ENCODE measurements around the gene FLT3. TPM values are rescaled to one million over a fixed set of nuclear protein-coding genes. Genes with fewer than 3 reads are reported as not detected.
"Not testable (repeated sequence)": the region's sequence is repeated elsewhere in the genome, so short reads cannot be mapped to it uniquely, and the experiment has no call there.

Gene FLT3
- total and polyA plus RNA-seq, 2 of the 13 experiments (the other 11 are each of a cell fraction or from before 2014, with no cell fraction given) = not detected

DNA sequence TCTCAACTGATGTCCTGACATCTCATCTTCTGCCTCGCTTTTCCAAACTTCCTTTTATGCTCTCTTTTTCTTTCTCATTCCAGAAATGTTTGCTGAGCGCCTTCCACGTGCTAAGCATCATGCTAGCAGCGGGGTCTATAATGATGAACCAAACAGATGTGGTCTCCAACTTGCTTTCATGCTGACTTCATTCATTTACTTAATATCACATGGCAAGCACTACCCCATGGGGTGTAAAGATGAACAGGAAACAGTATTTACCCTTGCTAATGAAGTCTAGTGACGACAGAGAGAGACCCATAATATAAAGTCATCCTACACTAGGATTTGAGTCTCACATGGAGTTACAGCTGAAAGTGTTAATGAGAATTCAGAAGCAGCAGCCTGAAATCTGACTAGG lies 90.3 kb downstream of the FLT3 start:
- intact Hi-C loops (cut with micrococcal nuclease; ENCODE audit: unreplicated experiment) = no loop called here
- DNase-seq (ENCODE audit: low spot score) = no peak

GRCh38 chr13:28005016-28005415 lies 95.4 kb downstream of the FLT3 start:
- H3K27ac ChIP-seq (ENCODE audit: extremely low read length, insufficient read depth, low read length); H3K4me2 ChIP-seq (ENCODE audit: low read depth, low read length); H3K36me3 ChIP-seq (replicated peaks in 1 of 2; ENCODE audit: control insufficient read depth in 1 of 2, insufficient read depth in 2 of 2, low read length in 2 of 2); H3K4me3 ChIP-seq (replicated peaks in 1 of 3; ENCODE audit: insufficient read depth in 1 of 3, low read depth in 2 of 3, low read length in 3 of 3); FAIRE-seq; H3K4me1 ChIP-seq (ENCODE audit: insufficient read depth, low read length); H4K20me1 ChIP-seq (ENCODE audit: insufficient read depth, low read length); DNase-seq (ENCODE audit: low spot score); POLR2A ChIA-PET; ATAC-seq; intact Hi-C loops (cut with micrococcal nuclease; ENCODE audit: unreplicated experiment); H2AFZ ChIP-seq (ENCODE audit: low read length); BruUV-seq (replicated peaks); H3K27me3 ChIP-seq (ENCODE audit: control insufficient read depth in 1 of 2, insufficient read depth in 2 of 2, low read length in 2 of 2); H3K9me3 ChIP-seq (ENCODE audit: low read length); H3K79me2 ChIP-seq (ENCODE audit: insufficient read depth, low read length); in situ Hi-C loops (cut with HindIII; ENCODE audit: extremely low pct_ligation_motif_present, low pct_unique_long_range_greater_than_20kb); H3K9ac ChIP-seq (ENCODE audit: insufficient read depth, low read depth, low read length); CTCF ChIA-PET (ENCODE audit: low intra/inter-chr PET ratio, low total read pairs): not testable (repeated sequence)
- 67% methylated on average over 8 of the region's 13 CpGs for WGBS (ENCODE audit: low lambda C conversion rate)

More for the DNA sequence above, 90.3 kb downstream of the FLT3 start:
- Histone ChIP-seq H2AFZ (ENCODE audit: low read length) (no peak overlapping the region), H3K36me3 (replicated peaks in 1 of 2; ENCODE audit: control insufficient read depth in 1 of 2, insufficient read depth in 2 of 2, low read length in 2 of 2) (no peaks in the 10 kb centered on the region), H3K9me3 (ENCODE audit: low read length) (no peaks in the 10 kb centered on the region), H3K79me2 (ENCODE audit: insufficient read depth, low read length) (no peaks in the 10 kb centered on the region), H3K27ac (ENCODE audit: extremely low read length, insufficient read depth, low read length) (no peak overlapping the region), H3K4me3 (replicated peaks in 1 of 3; ENCODE audit: insufficient read depth in 1 of 3, low read depth in 2 of 3, low read length in 3 of 3) (no peak overlapping the region), H3K4me1 (ENCODE audit: insufficient read depth, low read length) (0 out of 2 replicates have a peak, but pooled peaks cover 10% of the 10 kb centered on the region), H3K9ac (ENCODE audit: insufficient read depth, low read depth, low read length) (no peak overlapping the region), H3K4me2 (ENCODE audit: low read depth, low read length) (no peak overlapping the region), H4K20me1 (ENCODE audit: insufficient read depth, low read length) (no peaks in the 10 kb centered on the region), H3K27me3 (ENCODE audit: control insufficient read depth in 1 of 2, insufficient read depth in 2 of 2, low read length in 2 of 2) (no peaks in the 10 kb centered on the region)
- POLR2A ChIA-PET = no interaction called here
- ATAC-seq = no peak
- CTCF ChIA-PET (ENCODE audit: low intra/inter-chr PET ratio, low total read pairs) = no interaction called here
- in situ Hi-C loops (cut with HindIII; ENCODE audit: extremely low pct_ligation_motif_present, low pct_unique_long_range_greater_than_20kb) = no loop called here
- no peak for FAIRE-seq
- no TSS peak for BruUV-seq (replicated peaks)
- no peak for TF ChIP-seq SMYD3 (CRISPR knock-in tag; IDR thresholded peaks at IDR 0.05)
- TF ChIP-seq ZFYVE20 (CRISPR knock-in tag; IDR thresholded peaks at IDR 0.05; ENCODE audit: borderline replicate concordance, low read depth) = no peak
- no peak for TF ChIP-seq ZKSCAN5 (CRISPR knock-in tag; IDR thresholded peaks at IDR 0.05)
- no peak for TF ChIP-seq ZNF350 (CRISPR knock-in tag; IDR thresholded peaks at IDR 0.05; ENCODE audit: borderline replicate concordance, low read depth)
- no peak for TF ChIP-seq SIN3B (IDR thresholded peaks at IDR 0.05; ENCODE audit: low read length)
- TF ChIP-seq MED13 (CRISPR knock-in tag; IDR thresholded peaks at IDR 0.05) = no peak
- TF ChIP-seq, protein P1, sequence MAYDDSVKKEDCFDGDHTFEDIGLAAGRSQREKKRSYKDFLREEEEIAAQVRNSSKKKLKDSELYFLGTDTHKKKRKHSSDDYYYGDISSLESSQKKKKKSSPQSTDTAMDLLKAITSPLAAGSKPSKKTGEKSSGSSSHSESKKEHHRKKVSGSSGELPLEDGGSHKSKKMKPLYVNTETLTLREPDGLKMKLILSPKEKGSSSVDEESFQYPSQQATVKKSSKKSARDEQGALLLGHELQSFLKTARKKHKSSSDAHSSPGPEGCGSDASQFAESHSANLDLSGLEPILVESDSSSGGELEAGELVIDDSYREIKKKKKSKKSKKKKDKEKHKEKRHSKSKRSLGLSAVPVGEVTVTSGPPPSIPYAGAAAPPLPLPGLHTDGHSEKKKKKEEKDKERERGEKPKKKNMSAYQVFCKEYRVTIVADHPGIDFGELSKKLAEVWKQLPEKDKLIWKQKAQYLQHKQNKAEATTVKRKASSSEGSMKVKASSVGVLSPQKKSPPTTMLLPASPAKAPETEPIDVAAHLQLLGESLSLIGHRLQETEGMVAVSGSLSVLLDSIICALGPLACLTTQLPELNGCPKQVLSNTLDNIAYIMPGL (CRISPR knock-in tag; IDR thresholded peaks at IDR 0.05; ENCODE audit: borderline replicate concordance in 1 of 2, low read depth in 1 of 2) = no peak
- TF ChIP-seq, protein P2, sequence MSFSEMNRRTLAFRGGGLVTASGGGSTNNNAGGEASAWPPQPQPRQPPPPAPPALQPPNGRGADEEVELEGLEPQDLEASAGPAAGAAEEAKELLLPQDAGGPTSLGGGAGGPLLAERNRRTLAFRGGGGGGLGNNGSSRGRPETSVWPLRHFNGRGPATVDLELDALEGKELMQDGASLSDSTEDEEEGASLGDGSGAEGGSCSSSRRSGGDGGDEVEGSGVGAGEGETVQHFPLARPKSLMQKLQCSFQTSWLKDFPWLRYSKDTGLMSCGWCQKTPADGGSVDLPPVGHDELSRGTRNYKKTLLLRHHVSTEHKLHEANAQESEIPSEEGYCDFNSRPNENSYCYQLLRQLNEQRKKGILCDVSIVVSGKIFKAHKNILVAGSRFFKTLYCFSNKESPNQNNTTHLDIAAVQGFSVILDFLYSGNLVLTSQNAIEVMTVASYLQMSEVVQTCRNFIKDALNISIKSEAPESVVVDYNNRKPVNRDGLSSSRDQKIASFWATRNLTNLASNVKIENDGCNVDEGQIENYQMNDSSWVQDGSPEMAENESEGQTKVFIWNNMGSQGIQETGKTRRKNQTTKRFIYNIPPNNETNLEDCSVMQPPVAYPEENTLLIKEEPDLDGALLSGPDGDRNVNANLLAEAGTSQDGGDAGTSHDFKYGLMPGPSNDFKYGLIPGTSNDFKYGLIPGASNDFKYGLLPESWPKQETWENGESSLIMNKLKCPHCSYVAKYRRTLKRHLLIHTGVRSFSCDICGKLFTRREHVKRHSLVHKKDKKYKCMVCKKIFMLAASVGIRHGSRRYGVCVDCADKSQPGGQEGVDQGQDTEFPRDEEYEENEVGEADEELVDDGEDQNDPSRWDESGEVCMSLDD (CRISPR knock-in tag; IDR thresholded peaks at IDR 0.05; ENCODE audit: borderline replicate concordance) = no peak
- no peak for TF ChIP-seq ZNF510 (CRISPR knock-in tag; IDR thresholded peaks at IDR 0.05; ENCODE audit: low read depth)
- no peak for TF ChIP-seq YEATS4 (CRISPR knock-in tag; IDR thresholded peaks at IDR 0.05; ENCODE audit: borderline replicate concordance)
- no peak for TF ChIP-seq ZNF460 (CRISPR knock-in tag; IDR thresholded peaks at IDR 0.05; ENCODE audit: borderline replicate concordance)
- no peak for TF ChIP-seq SOX6 (IDR thresholded peaks at IDR 0.05)
- no peak for TF ChIP-seq SOX6 (CRISPR knock-in tag; IDR thresholded peaks at IDR 0.05)
- no peak for TF ChIP-seq NFATC3 (CRISPR knock-in tag; IDR thresholded peaks at IDR 0.05)
- no peak for TF ChIP-seq ATRX (CRISPR knock-in tag; IDR thresholded peaks at IDR 0.05; ENCODE audit: borderline replicate concordance)
- TF ChIP-seq ZNF616 (CRISPR knock-in tag; IDR thresholded peaks at IDR 0.05; ENCODE audit: low read depth) = no peak
- no peak for TF ChIP-seq SPEN (CRISPR knock-in tag; IDR thresholded peaks at IDR 0.05; ENCODE audit: low read depth)
- 20% methylated on average over 5 of the region's 5 CpGs for WGBS (ENCODE audit: low lambda C conversion rate)
